AML-193 (cell line): ENCODE results near the gene RNPC3.

Experiments
- DNase-seq, 2 experiments: peaks; one replicate each; lab custom pipeline; 2025; lab: John Stamatoyannopoulos, UW

Gene RNPC3

GRCh38 chr1:103525607-103526507 is at the start of gene RNPC3:
RNPC3 (plus strand) TSS chr1:103525699; CDS start chr1:103526071, 372 bp downstream.
- peak; percentile 63 to 87 for DNase-seq

GRCh38 chr1:103477101-103477500 is 48.4 kb upstream of the RNPC3 start:
- DNase-seq = no peak

GRCh38 chr1:103489935-103490334 is 35.6 kb upstream of the RNPC3 start:
- no peak for DNase-seq

- DNase-seq = no peak
Observed at GRCh38 chr1:103492003-103492625, 33.4 kb upstream of the RNPC3 start.

DNA sequence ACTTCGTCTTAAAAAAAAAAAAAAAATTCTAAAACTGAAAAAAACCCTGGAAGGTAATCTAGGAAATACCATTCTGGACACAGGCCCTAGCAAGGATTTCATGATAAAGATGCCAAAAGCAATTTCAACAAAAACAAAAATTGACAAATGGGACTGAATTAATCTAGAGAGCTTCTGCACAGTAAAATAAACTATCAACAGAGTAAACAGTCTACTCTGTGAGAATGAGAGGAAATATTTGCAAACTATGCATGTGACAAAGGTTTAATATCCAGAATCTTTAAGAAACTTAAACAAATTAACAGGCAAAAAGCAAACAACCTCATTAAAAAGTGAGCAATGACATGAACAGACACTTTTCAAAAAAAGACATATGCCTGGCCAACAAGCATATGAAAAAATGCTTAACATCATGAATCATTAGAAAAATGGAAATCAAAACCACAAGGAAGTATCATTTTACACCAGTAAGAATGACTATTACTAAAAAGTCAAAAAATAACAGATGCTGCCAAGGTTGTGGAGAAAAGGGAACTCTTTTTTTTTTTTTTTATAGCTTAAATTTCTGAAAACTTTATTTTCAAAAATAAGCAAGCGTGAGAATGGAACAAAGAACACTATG is 29.4 kb upstream of the RNPC3 start:
- DNase-seq = no peak

- no peak for DNase-seq
Observed at GRCh38 chr1:103497404-103497803, 28.1 kb upstream of the RNPC3 start.

- peak; percentile 54 to 63 for DNase-seq
Observed at GRCh38 chr1:103509250-103509649, 16.2 kb upstream of the RNPC3 start.

GRCh38 chr1:103513711-103514110 is 11.8 kb upstream of the RNPC3 start:
- no peak for DNase-seq

DNA sequence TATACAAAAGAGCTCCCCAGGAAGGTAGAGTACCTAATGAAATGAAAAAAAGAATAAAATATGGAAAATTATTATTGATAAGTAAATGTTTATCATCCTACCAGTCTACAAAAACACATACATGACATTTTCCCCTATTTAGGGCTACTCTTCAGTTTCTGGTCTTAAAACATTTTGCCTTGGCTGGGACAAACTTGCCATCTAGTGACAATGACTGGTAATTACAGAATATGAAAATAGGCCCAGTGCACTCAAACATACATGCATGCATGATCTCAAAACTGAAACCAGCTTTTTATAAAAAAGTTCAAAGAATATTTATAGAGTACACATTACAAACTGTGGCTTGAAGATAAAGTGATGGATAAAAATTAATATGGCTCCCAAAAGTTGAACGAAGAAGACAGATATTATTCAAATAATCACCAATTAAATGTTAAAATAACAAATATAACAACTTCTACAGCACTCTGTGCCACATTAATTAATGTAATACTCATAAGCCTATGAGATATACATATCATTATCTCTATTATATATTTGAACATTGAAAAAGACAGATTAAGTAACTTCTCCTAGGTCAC is 10.5 kb upstream of the RNPC3 start:
- DNase-seq = peak; percentile 42 to 59

GRCh38 chr1:103516283-103516682 is 9.2 kb upstream of the RNPC3 start:
- DNase-seq = no peak

DNA sequence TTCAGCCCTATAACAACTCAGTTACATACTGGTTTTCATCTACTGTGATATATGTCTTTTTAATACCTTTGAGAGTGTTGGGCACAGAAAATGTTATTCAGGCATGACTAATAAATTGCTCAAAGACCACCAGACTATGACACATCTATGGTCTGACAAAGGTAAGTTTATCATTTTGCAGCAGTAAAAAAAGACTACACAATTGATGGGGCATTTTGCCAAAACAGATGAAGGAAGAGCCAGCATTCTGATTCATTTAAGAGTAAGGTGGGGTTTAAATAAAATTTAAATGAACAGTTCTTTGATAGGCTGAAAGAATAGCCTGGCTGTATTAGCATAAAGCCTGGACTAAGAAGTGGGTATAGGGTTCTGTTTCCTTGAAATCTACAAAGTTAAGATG is 8.8 kb upstream of the RNPC3 start:
- no peak for DNase-seq

DNA sequence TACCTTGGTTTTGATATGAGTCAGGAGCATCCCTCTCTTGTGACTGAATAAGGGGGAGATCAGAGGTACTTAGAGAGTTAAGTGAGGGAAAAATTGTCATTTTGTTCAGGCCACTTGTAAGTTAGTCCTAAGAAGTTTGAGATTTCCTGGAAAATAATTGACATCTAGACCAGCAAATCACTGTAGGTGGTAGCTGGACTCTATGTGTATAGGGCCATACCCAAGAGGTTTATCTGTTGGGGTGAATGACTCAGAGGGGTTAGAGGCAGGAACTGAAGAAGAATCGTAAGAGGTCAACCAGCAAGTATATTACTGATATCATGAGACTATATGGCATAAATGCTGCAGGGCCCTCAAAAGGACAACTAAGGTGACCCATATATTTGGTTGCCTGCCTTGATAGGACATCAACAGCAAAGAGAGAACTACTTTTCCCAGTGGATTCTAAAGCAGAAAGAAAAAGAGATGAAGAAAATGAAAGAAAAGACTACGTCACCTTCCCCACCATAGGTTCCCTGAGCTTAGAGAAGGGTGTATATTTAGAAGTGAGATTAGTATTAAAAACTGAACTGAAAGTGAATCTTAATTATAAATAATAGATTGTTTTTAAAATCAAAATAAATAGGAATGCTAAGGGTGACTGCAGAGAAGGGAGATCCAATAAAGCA is 8.0 kb upstream of the RNPC3 start:
- DNase-seq = no peak

DNA sequence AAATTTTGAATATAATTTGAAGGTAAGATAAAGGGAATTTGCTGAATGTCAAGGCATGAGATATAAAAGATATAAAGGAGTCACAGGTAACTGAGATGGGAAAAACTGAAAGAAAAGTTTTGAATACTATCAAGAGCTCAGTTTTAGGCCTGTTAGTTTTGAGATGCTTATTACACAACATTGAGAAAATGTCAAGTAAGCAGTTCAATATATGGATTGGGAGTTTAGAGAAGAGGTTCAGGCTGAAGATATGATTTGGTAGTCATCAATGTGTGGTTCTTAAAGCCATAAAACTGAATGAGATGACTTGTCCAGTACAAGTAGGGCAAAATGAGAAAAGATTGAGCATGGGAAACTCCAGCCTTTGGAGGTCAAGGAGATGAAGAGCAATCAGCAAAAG is 4.7 kb upstream of the RNPC3 start:
- no peak for DNase-seq

- DNase-seq = no peak
Observed at GRCh38 chr1:103523346-103523745, 2.2 kb upstream of the RNPC3 start.

DNA sequence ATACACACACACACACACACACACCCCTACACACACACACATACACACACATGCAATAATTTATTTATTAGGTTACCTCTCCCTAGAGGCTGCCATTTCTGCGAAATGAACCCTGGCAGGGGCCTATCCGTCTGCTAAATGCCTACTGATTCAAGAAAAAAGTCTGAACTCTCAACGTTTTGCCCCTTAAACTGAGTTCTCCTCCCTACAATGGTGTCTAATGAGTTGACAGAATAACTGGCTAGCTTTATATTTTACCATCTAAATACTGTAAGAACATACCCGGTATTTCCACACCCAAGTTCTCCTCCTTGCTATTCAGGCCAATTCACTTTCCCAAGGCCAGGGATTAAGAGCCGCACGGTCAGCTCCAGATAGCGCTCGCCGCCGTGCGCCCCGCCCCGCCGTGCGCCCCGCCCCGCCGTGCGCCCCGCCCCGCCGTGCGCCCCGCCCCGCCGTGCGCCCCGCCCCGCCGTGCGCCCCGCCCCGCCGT is 339 bp upstream of the RNPC3 start:
- DNase-seq = peak; percentile 30 to 53

DNA sequence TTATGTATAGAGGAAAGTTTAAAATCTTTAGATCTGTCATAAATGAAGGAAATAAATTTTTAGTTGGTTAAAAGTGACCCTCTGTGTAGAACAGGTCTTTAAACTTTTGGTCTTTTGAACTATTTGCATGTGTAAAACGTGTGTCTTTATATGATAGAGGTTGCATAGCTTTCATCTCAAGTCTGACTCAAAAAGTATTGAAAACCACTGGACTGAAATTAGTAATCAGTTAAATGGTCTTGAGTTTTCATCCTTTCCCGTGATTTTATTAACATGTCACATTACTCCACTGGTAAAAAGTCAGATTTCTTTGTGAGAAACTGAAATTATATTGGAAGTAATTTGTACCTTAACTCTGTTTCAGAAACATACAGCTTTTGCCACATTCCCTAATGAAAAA is 1.8 kb downstream of the RNPC3 start:
- DNase-seq = no peak

DNA sequence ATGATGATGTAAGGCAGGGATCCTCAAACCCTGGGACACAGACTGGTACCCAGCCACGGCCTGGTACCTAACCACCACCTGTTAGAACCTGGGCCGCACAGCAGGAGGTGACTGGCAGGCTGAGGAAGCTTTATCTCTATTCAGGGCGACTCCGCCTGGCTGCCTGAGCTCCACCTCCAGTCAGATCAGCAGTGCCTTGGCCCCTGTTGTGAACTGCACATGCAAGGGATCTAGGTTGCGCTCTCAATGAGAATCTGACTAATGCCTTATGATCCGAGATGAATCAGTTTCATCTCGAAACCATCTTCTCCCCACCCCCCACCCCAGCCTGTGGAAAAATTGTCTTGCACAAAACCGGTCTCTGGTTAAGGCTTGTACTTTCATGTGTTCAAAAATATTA is 4.2 kb downstream of the RNPC3 start:
- DNase-seq = no peak

GRCh38 chr1:103538226-103538625 is 12.7 kb downstream of the RNPC3 start:
- DNase-seq = no peak

- no peak for DNase-seq
Observed at GRCh38 chr1:103541431-103541830, 15.9 kb downstream of the RNPC3 start.

- no peak for DNase-seq
Observed at GRCh38 chr1:103546496-103546895, 21.0 kb downstream of the RNPC3 start.

- DNase-seq = no peak
Observed at GRCh38 chr1:103547840-103548239, 22.3 kb downstream of the RNPC3 start.

GRCh38 chr1:103560427-103560826 is 34.9 kb downstream of the RNPC3 start:
- DNase-seq = no peak
